Glutamatergic neuron (in vitro differentiated cells): Measurements from ENCODE around the gene TNFAIP8L1. TPM values are rescaled to one million over a fixed set of nuclear protein-coding genes. Genes with fewer than 3 reads are reported as not detected.

ENCODE experiments used
- DNase-seq: peaks from one replicate; pipeline ENCODE4 v3.0.0; 2022
- H3K27ac Mint-ChIP-seq: one replicate; pipeline ENCODE4 v1.8.0; 2020; ENCODE audit warnings: mild to moderate bottlenecking, mixed read lengths, inconsistent platforms; ENCODE audit not compliant: unreplicated experiment
- H3K27me3 Mint-ChIP-seq: one replicate; pipeline ENCODE4 v1.8.0; 2020; ENCODE audit warnings: mild to moderate bottlenecking, moderate library complexity, mixed read lengths, inconsistent platforms; ENCODE audit not compliant: unreplicated experiment
- H3K36me3 Mint-ChIP-seq: one replicate; pipeline ENCODE4 v1.8.0; 2020; ENCODE audit warnings: mild to moderate bottlenecking, mixed read lengths, inconsistent platforms; ENCODE audit not compliant: unreplicated experiment
- H3K4me1 Mint-ChIP-seq: one replicate; pipeline ENCODE4 v1.8.0; 2020; ENCODE audit warnings: mild to moderate bottlenecking, low read depth, mixed read lengths, inconsistent platforms; ENCODE audit not compliant: unreplicated experiment
- H3K4me3 Mint-ChIP-seq: one replicate; pipeline ENCODE4 v1.8.0; 2020; ENCODE audit warnings: mild to moderate bottlenecking, mixed read lengths, inconsistent platforms; ENCODE audit not compliant: unreplicated experiment
- H3K9me3 Mint-ChIP-seq: one replicate; pipeline ENCODE4 v1.8.0; 2020; ENCODE audit warnings: mild to moderate bottlenecking, moderate library complexity, mixed read lengths, inconsistent platforms; ENCODE audit not compliant: unreplicated experiment
- total RNA-seq: library from RNA; stranded (reverse); fragmentation: NEBNext Ultra II Directional; extraction: Animal tissue kit (Norgen Biotek cat#: 25700); gene quantifications from one replicate; pipeline ENCODE4 v1.2.1, GENCODE V29; 2021; ENCODE audit not compliant: unreplicated experiment
- TF ChIP-seq, protein P1 (sequence below): fragments of 200-600 bp; sonication (generic); IDR thresholded peaks from one replicate; pipeline ENCODE4 v1.5.0; 2021; ENCODE audit not compliant: partially characterized antibody, unreplicated experiment

The TNFAIP8L1 gene
- total RNA-seq, 1 donor from 2014 or later, result 23.6 TPM

DNA sequence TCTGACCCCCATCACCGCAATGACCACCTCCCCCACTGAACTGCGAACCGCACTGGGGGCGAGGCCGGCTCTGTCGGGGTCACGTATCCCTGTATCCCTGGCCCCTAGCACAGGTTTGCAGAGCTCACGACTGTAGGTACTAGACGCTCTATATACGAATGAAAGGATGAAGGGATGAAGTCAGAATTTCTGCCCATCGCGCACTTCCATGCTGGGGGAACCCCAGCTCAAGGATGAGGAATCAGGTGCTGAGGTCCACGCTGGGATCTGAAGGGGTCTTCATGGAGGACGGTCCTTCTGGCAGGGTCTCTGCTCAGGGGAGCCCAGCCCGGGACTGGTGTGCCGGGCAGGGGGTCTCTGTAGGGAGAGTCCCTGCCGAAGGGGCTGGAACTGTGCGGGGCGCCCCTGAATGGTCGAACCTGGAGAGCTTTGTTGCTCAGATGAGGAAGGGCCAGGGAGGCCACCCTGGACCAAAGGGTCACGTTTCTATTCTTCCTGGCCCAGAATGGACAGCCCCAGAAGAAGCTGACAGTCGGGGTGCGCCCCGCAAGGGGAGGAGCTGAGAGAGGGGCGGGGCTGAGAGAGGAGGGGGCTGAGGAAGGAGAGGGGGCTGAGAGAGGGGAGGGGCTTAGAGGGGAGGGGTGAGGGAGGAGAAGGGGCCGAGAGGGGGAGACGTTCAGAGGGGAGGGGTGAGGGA is 41.9 kb upstream of the TNFAIP8L1 start:
- peak overlapping the region; percentile 75 for H3K4me3 Mint-ChIP-seq
- DNase-seq, result peak; percentile 72
- peak overlapping the region; percentile 76 for H3K27ac Mint-ChIP-seq
- TF ChIP-seq, protein P1, sequence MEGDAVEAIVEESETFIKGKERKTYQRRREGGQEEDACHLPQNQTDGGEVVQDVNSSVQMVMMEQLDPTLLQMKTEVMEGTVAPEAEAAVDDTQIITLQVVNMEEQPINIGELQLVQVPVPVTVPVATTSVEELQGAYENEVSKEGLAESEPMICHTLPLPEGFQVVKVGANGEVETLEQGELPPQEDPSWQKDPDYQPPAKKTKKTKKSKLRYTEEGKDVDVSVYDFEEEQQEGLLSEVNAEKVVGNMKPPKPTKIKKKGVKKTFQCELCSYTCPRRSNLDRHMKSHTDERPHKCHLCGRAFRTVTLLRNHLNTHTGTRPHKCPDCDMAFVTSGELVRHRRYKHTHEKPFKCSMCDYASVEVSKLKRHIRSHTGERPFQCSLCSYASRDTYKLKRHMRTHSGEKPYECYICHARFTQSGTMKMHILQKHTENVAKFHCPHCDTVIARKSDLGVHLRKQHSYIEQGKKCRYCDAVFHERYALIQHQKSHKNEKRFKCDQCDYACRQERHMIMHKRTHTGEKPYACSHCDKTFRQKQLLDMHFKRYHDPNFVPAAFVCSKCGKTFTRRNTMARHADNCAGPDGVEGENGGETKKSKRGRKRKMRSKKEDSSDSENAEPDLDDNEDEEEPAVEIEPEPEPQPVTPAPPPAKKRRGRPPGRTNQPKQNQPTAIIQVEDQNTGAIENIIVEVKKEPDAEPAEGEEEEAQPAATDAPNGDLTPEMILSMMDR, result no peak
- no peaks in the 10 kb centered on the region for H3K36me3 Mint-ChIP-seq
- peaks cover 8% of the 10 kb centered on the region for H3K4me1 Mint-ChIP-seq
- H3K27me3 Mint-ChIP-seq, result peaks cover 5% of the 10 kb centered on the region
- H3K9me3 Mint-ChIP-seq, result peaks cover 10% of the 10 kb centered on the region

DNA sequence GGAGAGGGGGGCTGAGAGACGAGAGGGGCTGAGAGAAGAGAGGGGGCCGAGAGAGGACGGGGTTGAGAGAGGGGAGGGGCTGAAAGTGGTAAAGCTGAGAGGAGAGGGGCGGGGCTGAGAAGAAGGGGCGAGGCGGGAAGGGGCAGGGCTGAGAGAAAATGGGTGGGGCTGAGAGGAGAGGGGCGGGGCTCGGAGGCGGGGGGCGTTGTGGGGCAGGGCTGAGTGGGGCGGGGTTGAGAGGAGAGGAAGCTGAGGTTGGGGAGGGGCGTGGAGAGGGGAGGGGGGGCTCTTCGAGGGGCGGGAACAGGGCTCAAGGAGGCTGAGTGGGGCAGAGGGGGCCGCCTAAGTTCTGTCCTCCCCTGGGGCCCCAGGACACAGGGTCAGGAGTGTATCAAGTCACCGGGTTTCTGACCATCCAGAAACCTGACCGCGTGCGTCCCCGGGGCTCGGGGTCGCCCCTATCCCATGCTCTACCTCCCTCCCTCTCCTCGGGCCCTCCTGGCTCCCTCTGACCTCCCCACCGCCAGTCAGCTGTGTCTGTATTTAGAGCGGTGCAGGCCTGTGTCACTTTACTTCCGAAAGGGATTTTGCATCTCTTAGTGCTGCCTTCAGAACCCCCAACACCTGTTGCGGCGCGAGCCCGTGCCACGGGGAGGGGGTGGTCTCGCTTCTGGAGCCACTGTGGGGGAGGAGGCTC is 41.2 kb upstream of the TNFAIP8L1 start:
- Mint-ChIP-seq H3K4me1 (peaks cover 7% of the 10 kb centered on the region), H3K9me3 (peaks cover 8% of the 10 kb centered on the region), H3K36me3 (no peaks in the 10 kb centered on the region), H3K27ac (no peak overlapping the region), H3K4me3 (peak overlapping the region; percentile 57), H3K27me3 (peaks cover 5% of the 10 kb centered on the region)
- peak; percentile 83 for DNase-seq
- TF ChIP-seq, protein P1, result no peak

DNA sequence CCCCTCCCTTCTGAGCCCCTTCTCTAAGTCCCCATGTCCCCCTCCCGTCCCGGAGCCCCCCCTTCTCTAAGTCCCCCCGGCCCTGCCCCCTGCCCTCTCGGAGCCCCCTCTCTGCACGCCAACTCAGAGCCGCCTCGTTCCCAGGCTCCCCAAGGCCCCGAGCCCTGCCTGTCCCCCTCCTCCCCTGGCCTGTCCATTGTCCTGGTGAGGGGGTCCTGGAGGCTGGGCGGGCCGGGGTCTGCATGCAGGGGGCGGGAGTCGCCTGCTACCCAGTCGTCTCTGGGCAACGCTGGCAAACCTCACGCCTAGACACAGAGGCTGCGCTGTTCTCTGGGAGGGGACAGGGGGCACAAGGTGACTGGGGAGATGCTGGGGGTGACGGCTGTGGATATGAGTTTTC is 40.6 kb upstream of the TNFAIP8L1 start:
- peaks cover 8% of the 10 kb centered on the region for H3K9me3 Mint-ChIP-seq
- no peak overlapping the region for H3K27ac Mint-ChIP-seq
- TF ChIP-seq, protein P1, result no peak
- DNase-seq, result no peak
- no peak overlapping the region for H3K4me3 Mint-ChIP-seq
- H3K27me3 Mint-ChIP-seq, result peaks cover 5% of the 10 kb centered on the region
- peaks cover 7% of the 10 kb centered on the region for H3K4me1 Mint-ChIP-seq
- no peaks in the 10 kb centered on the region for H3K36me3 Mint-ChIP-seq

DNA sequence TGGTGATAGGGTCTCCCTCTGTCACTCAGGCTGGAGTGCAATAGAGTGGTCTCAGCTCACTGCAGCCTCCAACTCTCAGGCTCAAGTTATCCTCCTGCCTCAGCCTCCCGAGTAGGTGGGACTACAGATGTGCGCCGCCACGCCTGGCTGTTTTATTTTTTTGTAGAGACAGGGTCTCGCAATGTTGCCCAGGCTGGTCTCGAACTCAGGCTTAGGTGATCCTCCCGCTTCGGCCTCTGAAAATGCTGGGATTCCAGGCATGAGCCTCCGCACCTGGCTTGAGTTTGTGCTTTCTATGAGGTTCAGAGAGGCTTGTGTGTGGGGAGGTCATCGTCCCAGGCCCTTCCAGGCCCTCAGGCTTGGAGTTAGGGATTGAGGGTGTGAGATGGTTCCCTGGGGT is 39.2 kb upstream of the TNFAIP8L1 start:
- H3K4me3 Mint-ChIP-seq, result no peak overlapping the region
- peaks cover 8% of the 10 kb centered on the region for H3K9me3 Mint-ChIP-seq
- no peak for DNase-seq
- TF ChIP-seq, protein P1, result no peak
- no peaks in the 10 kb centered on the region for H3K36me3 Mint-ChIP-seq
- peaks cover 5% of the 10 kb centered on the region for H3K27me3 Mint-ChIP-seq
- peaks cover 7% of the 10 kb centered on the region for H3K4me1 Mint-ChIP-seq
- H3K27ac Mint-ChIP-seq, result no peak overlapping the region

DNA sequence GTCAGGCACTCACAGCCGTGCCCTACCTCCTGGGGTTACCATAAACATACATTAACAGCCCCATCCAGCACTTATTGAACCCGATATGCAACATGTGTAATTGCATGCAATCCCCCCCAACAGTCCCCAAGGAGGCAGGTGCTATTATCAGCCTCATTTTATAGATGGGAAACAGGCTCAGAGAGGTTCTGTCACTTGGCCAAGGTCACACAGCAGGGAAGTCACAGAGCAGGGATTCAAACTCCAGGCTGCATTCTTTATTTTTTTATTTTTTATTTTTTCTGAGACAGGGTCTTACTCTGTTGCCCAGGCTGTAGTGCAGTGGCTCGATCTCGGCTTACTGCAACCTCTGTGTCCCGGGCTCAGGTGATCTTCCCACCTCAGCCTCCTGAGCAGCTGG is 38.4 kb upstream of the TNFAIP8L1 start:
- Mint-ChIP-seq H3K4me3 (no peak overlapping the region), H3K9me3 (peaks cover 8% of the 10 kb centered on the region), H3K36me3 (no peaks in the 10 kb centered on the region), H3K27ac (no peak overlapping the region), H3K4me1 (peaks cover 4% of the 10 kb centered on the region), H3K27me3 (peaks cover 5% of the 10 kb centered on the region)
- no peak for DNase-seq
- TF ChIP-seq, protein P1, result no peak
